Measurements from ENCODE around the gene STBD1.

GRCh38 chr4:76276813-76277212, 29.7 kb upstream of the STBD1 start:
- TF ChIP-seq CTCF (IDR thresholded peaks at IDR 0.05) = no peak
- TF ChIP-seq EP300 (IDR thresholded peaks at IDR 0.05; ENCODE audit: borderline replicate concordance in 1 of 2, low read depth in 1 of 2, low read length in 1 of 2) = no peak
